Activated B cell treated with CpG ODN at 0.5 μM for 24 hours (primary cell): ENCODE measurements around the gene FAM9B. TPM values are rescaled to one million over a fixed set of nuclear protein-coding genes. Genes with fewer than 3 reads are reported as not detected.

Experiments used
- ATAC-seq: fragments of 200-7000 bp; cut with Tn5 transposase; one replicate; pipeline ENCODE4 v1.10.0; 2021; ENCODE audit warnings: low read depth, mild to moderate bottlenecking, moderate library complexity
- CTCF ChIA-PET: fragments of 350-600 bp; sonication (Branson Sonifier 250); formaldehyde crosslinking; loops from one replicate; lab custom pipeline; 2021; ENCODE audit warnings: antibody characterized with exemption; lab: Charles Lee
- POLR2A ChIA-PET: fragments of 350-600 bp; sonication (Branson Sonifier 250); formaldehyde crosslinking; loops from one replicate; lab custom pipeline; 2021; ENCODE audit warnings: antibody characterized with exemption; lab: Charles Lee
- DNase-seq: peaks from one replicate; pipeline ENCODE4 v3.0.0; 2022
- H3K27ac Mint-ChIP-seq: one replicate; pipeline ENCODE4 v1.8.0; 2020; ENCODE audit warnings: mixed read lengths
- H3K27me3 Mint-ChIP-seq: one replicate; pipeline ENCODE4 v1.8.0; 2021; ENCODE audit warnings: mixed read lengths
- H3K36me3 Mint-ChIP-seq: one replicate; pipeline ENCODE4 v1.8.0; 2021; ENCODE audit warnings: low read depth, mixed read lengths
- H3K4me1 Mint-ChIP-seq: one replicate; pipeline ENCODE4 v1.8.0; 2021; ENCODE audit warnings: mixed read lengths
- H3K4me3 Mint-ChIP-seq: one replicate; pipeline ENCODE4 v1.8.0; 2020; ENCODE audit warnings: mild to moderate bottlenecking, mixed read lengths
- H3K9me3 Mint-ChIP-seq: one replicate; pipeline ENCODE4 v1.8.0; 2020; ENCODE audit warnings: mixed read lengths
- CTCF ChIP-seq: fragments of 200-600 bp; IDR thresholded peaks from one replicate; pipeline ENCODE4 v1.8.0; 2022; ENCODE audit warnings: antibody characterized with exemption, mild to moderate bottlenecking
- intact Hi-C: fragments of 100-400 bp; cut with micrococcal nuclease; formaldehyde crosslinking; loops from one replicate; pipeline ENCODE4 v1.15.1; 2024
- total RNA-seq: library from RNA; stranded (reverse); gene quantifications from 2 replicates; pipeline ENCODE4 v1.2.3, GENCODE V29; 2022

FAM9B gene
- total RNA-seq, 1 donor from 2014 or later: not detected

GRCh38 chrX:8987672-8988250 is 46.2 kb downstream of the FAM9B start:
- ATAC-seq (no peak), DNase-seq (no peak)
- Mint-ChIP-seq H3K4me1 (no peaks in the 10 kb centered on the region), H3K27me3 (no peaks in the 10 kb centered on the region), H3K4me3 (no peak overlapping the region), H3K9me3 (no peaks in the 10 kb centered on the region), H3K36me3 (no peaks in the 10 kb centered on the region), H3K27ac (no peak overlapping the region)
- ChIA-PET POLR2A (no interaction called here), CTCF (no interaction called here)
- intact Hi-C loops: no loop called here
- TF ChIP-seq CTCF: no peak

- no peak for TF ChIP-seq CTCF
- no peak overlapping the region for H3K27ac Mint-ChIP-seq
- ChIA-PET POLR2A (no interaction called here), CTCF (no interaction called here)
- H3K4me1 Mint-ChIP-seq: no peaks in the 10 kb centered on the region
- no peak for DNase-seq
- no peak overlapping the region for H3K4me3 Mint-ChIP-seq
- H3K27me3 Mint-ChIP-seq: peaks cover 3% of the 10 kb centered on the region
- intact Hi-C loops: no loop called here
- no peaks in the 10 kb centered on the region for H3K9me3 Mint-ChIP-seq
- no peak for ATAC-seq
- H3K36me3 Mint-ChIP-seq: no peaks in the 10 kb centered on the region
Observed at GRCh38 chrX:8984231-8984630, 49.7 kb downstream of the FAM9B start.

GRCh38 chrX:8981723-8982122 is 52.2 kb downstream of the FAM9B start:
- no peak overlapping the region for H3K4me3 Mint-ChIP-seq

GRCh38 chrX:8980756-8981155 is 53.2 kb downstream of the FAM9B start:
- POLR2A ChIA-PET: no interaction called here
- ATAC-seq (no peak), DNase-seq (no peak)
- Mint-ChIP-seq H3K36me3 (no peaks in the 10 kb centered on the region), H3K4me3 (no peak overlapping the region), H3K9me3 (no peaks in the 10 kb centered on the region), H3K27ac (no peak overlapping the region), H3K27me3 (peaks cover 5% of the 10 kb centered on the region), H3K4me1 (no peaks in the 10 kb centered on the region)
- intact Hi-C loops: no loop called here
- CTCF ChIA-PET: no interaction called here
- no peak for TF ChIP-seq CTCF

More at GRCh38 chrX:8981723-8982122, 52.2 kb downstream of the FAM9B start:
- no peak for TF ChIP-seq CTCF
- POLR2A ChIA-PET: no interaction called here
- DNase-seq (no peak), ATAC-seq (no peak)
- CTCF ChIA-PET: no interaction called here
- Mint-ChIP-seq H3K4me1 (no peaks in the 10 kb centered on the region), H3K27me3 (peaks cover 3% of the 10 kb centered on the region), H3K36me3 (no peaks in the 10 kb centered on the region), H3K27ac (no peak overlapping the region), H3K9me3 (no peaks in the 10 kb centered on the region)
- intact Hi-C loops: no loop called here

Other genes with a start within 250 kb of the FAM9B start
- not detected in 2 replicates for gene FAM9A, start 232.7 kb downstream of the FAM9B start, total RNA-seq